Measurements from ENCODE around the gene TOMM6. TPM values are rescaled to one million over a fixed set of nuclear protein-coding genes. Genes with fewer than 3 reads are reported as not detected.

The TOMM6 gene
- polyA plus RNA-seq, 1 of the 3 experiments (the other 2 are of a cell fraction) = 493 TPM

- Histone ChIP-seq H4K20me1 (ENCODE audit: insufficient read depth) (no peaks in the 10 kb centered on the region), H2AFZ (ENCODE audit: low read depth) (no peak overlapping the region), H3F3A (replicated peaks; ENCODE audit: insufficient read depth) (no peaks in the 10 kb centered on the region), H3K27ac (ENCODE audit: low read depth in 2 of 2, low read length in 1 of 2) (no peak overlapping the region), H3K9me3 (no peaks in the 10 kb centered on the region), H3K36me3 (replicated peaks in 1 of 2; ENCODE audit: control insufficient read depth in 1 of 2, insufficient read depth in 2 of 2, low read length in 1 of 2) (peaks cover 0 to 5% of the 10 kb centered on the region in 2 experiments), H3K9me2 (no peaks in the 10 kb centered on the region; the same call in 1 of the 2 replicates), H3K4me2 (no peak overlapping the region), H3K4me1 (ENCODE audit: control insufficient read depth in 1 of 2, insufficient read depth in 2 of 2, low read depth in 1 of 2, low read length in 1 of 2) (peaks cover 0 to 6% of the 10 kb centered on the region in 2 experiments; a peak in 1 of 4 replicates), H3K27me3 (ENCODE audit: insufficient read depth) (no peaks in the 10 kb centered on the region), H3K79me2 (ENCODE audit: insufficient read depth) (no peaks in the 10 kb centered on the region), H3K4me3 (ENCODE audit: low read depth in 2 of 2, low read length in 1 of 2) (no peak overlapping the region), H3K9ac (no peak overlapping the region)
- ChIA-PET POLR2A (no interaction called here), CTCF (interaction anchor here (0.7 to 1.1 kb wide), 2 partner anchors 15 to 212 kb away, joined by 4 read pairs; no protein-coding TSS in a partner anchor)
- DNase-seq = no peak
- 87% methylated on average over 3 of the region's 3 CpGs for WGBS (ENCODE audit: low lambda C conversion rate)
- TF ChIP-seq ELF1 (IDR thresholded peaks at IDR 0.05) (no peak), JUND (IDR thresholded peaks at IDR 0.05) (no peak), FOXJ3 (CRISPR knock-in tag; IDR thresholded peaks at IDR 0.05) (no peak), NRF1 (IDR thresholded peaks at IDR 0.05; ENCODE audit: low read depth, low read length) (no peak), USF1 (IDR thresholded peaks at IDR 0.05; ENCODE audit: borderline replicate concordance, low read depth) (no peak), MEF2A (IDR thresholded peaks at IDR 0.05; ENCODE audit: borderline replicate concordance, low read depth) (no peak)
These were observed 44.8 kb downstream of the TOMM6 start for GRCh38 chr6:41832263-41832662.

- Histone ChIP-seq H3K27ac (ENCODE audit: low read depth in 2 of 2, low read length in 1 of 2) (no peak overlapping the region), H3K4me2 (no peak overlapping the region), H2AFZ (ENCODE audit: low read depth) (no peak overlapping the region), H3F3A (replicated peaks; ENCODE audit: insufficient read depth) (no peaks in the 10 kb centered on the region), H3K79me2 (ENCODE audit: insufficient read depth) (no peaks in the 10 kb centered on the region), H3K4me1 (ENCODE audit: control insufficient read depth in 1 of 2, insufficient read depth in 2 of 2, low read depth in 1 of 2, low read length in 1 of 2) (peaks cover 0 to 6% of the 10 kb centered on the region in 2 experiments; a peak in 1 of 4 replicates), H3K4me3 (ENCODE audit: low read depth in 2 of 2, low read length in 1 of 2) (no peak overlapping the region), H3K9ac (no peak overlapping the region), H3K9me3 (no peaks in the 10 kb centered on the region), H3K9me2 (no peaks in the 10 kb centered on the region), H3K36me3 (replicated peaks in 1 of 2; ENCODE audit: control insufficient read depth in 1 of 2, insufficient read depth in 2 of 2, low read length in 1 of 2) (no peaks in the 10 kb centered on the region), H4K20me1 (ENCODE audit: insufficient read depth) (no peaks in the 10 kb centered on the region), H3K27me3 (ENCODE audit: insufficient read depth) (no peaks in the 10 kb centered on the region)
- POLR2A ChIA-PET = no interaction called here
- WGBS (ENCODE audit: low lambda C conversion rate) = 98% methylated on average over 5 of the region's 5 CpGs
- no peak for DNase-seq
- no peak for TF ChIP-seq POLR2AphosphoS5 (IDR thresholded peaks at IDR 0.05; ENCODE audit: low read depth, low read length)
- no peak for TF ChIP-seq USF1 (IDR thresholded peaks at IDR 0.05; ENCODE audit: borderline replicate concordance, low read depth)
- CTCF ChIA-PET = interaction anchor here (1.8 to 2.7 kb wide), 2 partner anchors 11 to 208 kb away, joined by 7 to 15 read pairs; no protein-coding TSS in a partner anchor
These were observed 48.6 kb downstream of the TOMM6 start for GRCh38 chr6:41836022-41836659.

- POLR2A ChIA-PET = no interaction called here
- no peak for DNase-seq
- Histone ChIP-seq H3K4me3 (ENCODE audit: low read depth in 2 of 2, low read length in 1 of 2) (no peak overlapping the region), H2AFZ (ENCODE audit: low read depth) (no peak overlapping the region), H3K79me2 (ENCODE audit: insufficient read depth) (no peaks in the 10 kb centered on the region), H3K4me1 (ENCODE audit: control insufficient read depth in 1 of 2, insufficient read depth in 2 of 2, low read depth in 1 of 2, low read length in 1 of 2) (peaks cover 0 to 6% of the 10 kb centered on the region in 2 experiments; a peak in 1 of 4 replicates), H3K9ac (no peak overlapping the region), H3K27me3 (ENCODE audit: insufficient read depth) (no peaks in the 10 kb centered on the region), H3F3A (replicated peaks; ENCODE audit: insufficient read depth) (no peaks in the 10 kb centered on the region), H3K9me2 (no peaks in the 10 kb centered on the region), H4K20me1 (ENCODE audit: insufficient read depth) (no peaks in the 10 kb centered on the region), H3K27ac (ENCODE audit: low read depth in 2 of 2, low read length in 1 of 2) (no peak overlapping the region), H3K4me2 (no peak overlapping the region), H3K9me3 (no peaks in the 10 kb centered on the region), H3K36me3 (replicated peaks in 1 of 2; ENCODE audit: control insufficient read depth in 1 of 2, insufficient read depth in 2 of 2, low read length in 1 of 2) (no peaks in the 10 kb centered on the region)
- no peak for TF ChIP-seq REST (IDR thresholded peaks at IDR 0.05; ENCODE audit: low read depth, low read length)
- no peak for TF ChIP-seq TAF1 (IDR thresholded peaks at IDR 0.05; ENCODE audit: borderline replicate concordance, low read depth, low read length)
- TF ChIP-seq POLR2AphosphoS5 (IDR thresholded peaks at IDR 0.05; ENCODE audit: low read depth, low read length) = no peak
- no peak for TF ChIP-seq CHD2 (IDR thresholded peaks at IDR 0.05; ENCODE audit: low read length, partially characterized antibody)
- CTCF ChIA-PET = interaction anchor here (1.0 to 2.7 kb wide), 2 partner anchors 50 to 207 kb away, joined by 3 to 7 read pairs; partner anchors contain the start of gene TOMM6
- WGBS (ENCODE audit: low lambda C conversion rate) = 93% methylated on average over 2 of the region's 2 CpGs
These were observed 49.2 kb downstream of the TOMM6 start for GRCh38 chr6:41836660-41837052.

All from SK-N-SH (cell line).